Right lobe of liver (tissue), 4 donors: ENCODE data around the gene MAGI1.

Experiments used
- CTCF ChIP-seq, 4 donors: fragments of 200-600 bp in 3 of 4; fragments of 450-650 bp in 1 of 4; IDR thresholded peaks; one replicate each; pipeline versions ENCODE4 v1.5.1 to v1.8.0; 2016 to 2022; ENCODE audit warnings: antibody characterized with exemption in 4 of 4, mild to moderate bottlenecking in 2 of 4
- POLR2A ChIP-seq: fragments of 450-650 bp; IDR thresholded peaks from one replicate; pipeline ENCODE4 v1.6.1; 2017; ENCODE audit warnings: antibody characterized with exemption, mild to moderate bottlenecking
- donor health status: DM: no; HTN: no; CAD: no.
- donor health status: DM: no; HTN: no; CAD: no.
- donor health status: DM: no; HTN: yes; CAD: no.

DNA sequence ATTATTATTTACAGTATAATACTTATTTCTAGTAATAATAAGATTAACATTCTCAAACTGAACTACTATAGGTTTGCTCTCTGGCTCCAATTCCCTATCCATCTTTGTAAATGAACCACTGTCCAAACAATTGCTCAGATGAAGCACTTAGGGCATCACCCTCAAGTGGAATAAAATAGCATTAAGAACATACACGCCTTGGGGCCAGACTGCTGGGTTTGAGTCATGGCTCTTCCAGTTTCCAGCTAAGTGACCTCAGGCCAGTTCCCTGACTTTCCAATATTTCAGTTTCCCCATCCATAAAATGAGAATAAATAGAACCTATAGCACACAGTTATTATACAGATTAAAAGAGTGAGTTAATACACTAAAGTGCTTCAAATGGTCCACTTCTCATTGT is 507.2 kb downstream of the MAGI1 start:
- TF ChIP-seq CTCF (IDR thresholded peaks at IDR 0.05) (no peak), POLR2A (no peak)
